Panc1 (cell line): ENCODE results near the gene PGM2. TPM values are rescaled to one million over a fixed set of nuclear protein-coding genes. Genes with fewer than 3 reads are reported as not detected.

ENCODE experiments used
- ATAC-seq: fragments of 200-7000 bp; cut with Tn5 transposase; 2 replicates; pipeline ENCODE4 v1.9.1; 2020; ENCODE audit warnings: mild to moderate bottlenecking, moderate library complexity
- BruUV-seq: library from RNA; stranded (reverse); fragments of 400-500 nt; replicated peaks from 2 replicates; lab custom pipeline; 2021; lab: Mats Ljungman, UMichigan
- CTCF ChIA-PET: fragments of 300-600 bp; sonication (Branson Sonifier 250); formaldehyde crosslinking; loops from one replicate; lab custom pipeline; 2022; ENCODE audit warnings: antibody characterized with exemption; lab: Charles Lee
- POLR2A ChIA-PET: fragments of 300-600 bp; sonication (Branson Sonifier 250); formaldehyde crosslinking; loops from one replicate; lab custom pipeline; 2022; ENCODE audit warnings: antibody characterized with exemption; lab: Charles Lee
- DNase-seq: peaks from one replicate; pipeline ENCODE4 v3.0.0-alpha.2; 2010; ENCODE audit warnings: low read depth, low spot score
- H3K27ac ChIP-seq: 2 replicates; pipeline ENCODE4 v1.5.1; 2011; ENCODE audit warnings: mild to moderate bottlenecking, low read length, inconsistent platforms
- H3K27me3 ChIP-seq: fragments of 200-500 bp; sonication (Bioruptor generic); 2 replicates; pipeline ENCODE4 v1.6.0; 2014; ENCODE audit warnings: low read length, inconsistent platforms; ENCODE audit not compliant: control insufficient read depth, insufficient read depth
- H3K36me3 ChIP-seq: fragments of 200-500 bp; sonication (Bioruptor generic); 2 replicates; pipeline ENCODE4 v1.5.1; 2014; ENCODE audit warnings: inconsistent platforms, mild to moderate bottlenecking, low read length, moderate library complexity; ENCODE audit not compliant: control insufficient read depth, insufficient read depth
- H3K4me1 ChIP-seq: 2 replicates; pipeline ENCODE4 v1.5.1; 2011; ENCODE audit warnings: inconsistent platforms, mild to moderate bottlenecking, low read length, moderate library complexity; ENCODE audit not compliant: control insufficient read depth, insufficient read depth
- H3K4me3 ChIP-seq, 2 experiments: 2 replicates each; pipeline ENCODE4 v1.5.1; 2011 to 2012; ENCODE audit warnings: low read depth in 2 of 2, low read length in 2 of 2, mild to moderate bottlenecking in 2 of 2, inconsistent platforms in 1 of 2, moderate library complexity in 1 of 2
- H3K9me3 ChIP-seq: fragments of 200-500 bp; sonication (Bioruptor generic); 2 replicates; pipeline ENCODE4 v1.5.1; 2014; ENCODE audit warnings: low read depth, mild to moderate bottlenecking, inconsistent platforms, low read length, moderate library complexity; ENCODE audit not compliant: control insufficient read depth, insufficient read depth
- POLR2AphosphoS5 ChIP-seq: IDR thresholded peaks from 2 replicates; pipeline ENCODE4 v1.6.1; 2012; ENCODE audit warnings: mild to moderate bottlenecking, low read depth, low read length, moderate library complexity
- SIN3A ChIP-seq: IDR thresholded peaks from 2 replicates; pipeline ENCODE4 v1.6.1; 2012; ENCODE audit warnings: low read depth, mild to moderate bottlenecking, low read length, moderate library complexity, borderline replicate concordance; ENCODE audit not compliant: insufficient read depth
- TCF7L2 ChIP-seq: IDR thresholded peaks from 2 replicates; pipeline ENCODE4 v1.6.1; 2011; ENCODE audit warnings: mild to moderate bottlenecking, low read depth, low read length, inconsistent platforms
- in situ Hi-C: cut with HindIII; loops from 2 replicates; pipeline ENCODE4 v1.10.0; 2016; ENCODE audit warnings: low sequenced_read_pairs, low pct_unique_long_range_greater_than_20kb
- intact Hi-C: fragments of 100-400 bp; cut with micrococcal nuclease; formaldehyde crosslinking; loops from one replicate; pipeline ENCODE4 v1.10.0; 2022; ENCODE audit not compliant: unreplicated experiment
- total RNA-seq: library from RNA; stranded (reverse); gene quantifications from one replicate; pipeline ENCODE4 v1.2.1, GENCODE V29; 2021; ENCODE audit not compliant: unreplicated experiment
- TF ChIP-seq, protein P1 (sequence below), 2 experiments: IDR thresholded peaks; 2 replicates each; pipeline ENCODE4 v1.6.1; 2011 to 2012; ENCODE audit warnings: low read depth in 2 of 2, control low read depth in 1 of 2, low read length in 1 of 2, mild to moderate bottlenecking in 1 of 2, moderate library complexity in 1 of 2; ENCODE audit not compliant: insufficient read depth in 1 of 2
- TF ChIP-seq, protein P2 (sequence below): fragments of 450-650 bp; IDR thresholded peaks from 2 replicates; pipeline ENCODE4 v1.5.1; 2017; ENCODE audit warnings: mild to moderate bottlenecking

The PGM2 gene
- total RNA-seq, 1 experiment from 2014 or later, result 15.4 TPM

DNA sequence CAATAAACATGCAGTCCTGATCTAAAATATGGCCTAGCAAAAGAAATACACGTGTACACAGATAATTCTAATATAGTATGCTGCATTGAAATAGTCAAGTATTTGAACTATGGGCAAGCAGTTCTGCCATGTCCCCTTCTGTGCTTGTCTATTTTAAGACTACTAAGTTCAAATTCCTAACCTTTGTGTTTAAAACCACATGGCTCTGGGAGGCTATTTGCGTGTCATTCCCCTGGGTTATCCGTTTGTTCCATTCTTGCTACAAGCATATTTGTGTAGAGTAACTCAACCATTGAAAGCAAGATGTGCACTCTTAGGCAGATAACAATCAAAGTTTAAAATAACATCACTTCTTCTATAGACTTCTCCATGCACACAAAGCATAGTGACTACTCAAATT is 39.0 kb downstream of the PGM2 start:
- CTCF ChIA-PET, result no interaction called here
- Histone ChIP-seq H3K36me3 (no peaks in the 10 kb centered on the region), H3K27ac (no peak overlapping the region), H3K4me3 (no peak overlapping the region), H3K4me1 (no peaks in the 10 kb centered on the region), H3K27me3 (no peaks in the 10 kb centered on the region), H3K9me3 (no peaks in the 10 kb centered on the region)
- intact Hi-C loops, result no loop called here
- ATAC-seq (no peak), DNase-seq (no peak)
- in situ Hi-C loops, result no loop called here
- TF ChIP-seq TCF7L2 (no peak), POLR2AphosphoS5 (no peak), SIN3A (no peak)
- TF ChIP-seq, protein P1, sequence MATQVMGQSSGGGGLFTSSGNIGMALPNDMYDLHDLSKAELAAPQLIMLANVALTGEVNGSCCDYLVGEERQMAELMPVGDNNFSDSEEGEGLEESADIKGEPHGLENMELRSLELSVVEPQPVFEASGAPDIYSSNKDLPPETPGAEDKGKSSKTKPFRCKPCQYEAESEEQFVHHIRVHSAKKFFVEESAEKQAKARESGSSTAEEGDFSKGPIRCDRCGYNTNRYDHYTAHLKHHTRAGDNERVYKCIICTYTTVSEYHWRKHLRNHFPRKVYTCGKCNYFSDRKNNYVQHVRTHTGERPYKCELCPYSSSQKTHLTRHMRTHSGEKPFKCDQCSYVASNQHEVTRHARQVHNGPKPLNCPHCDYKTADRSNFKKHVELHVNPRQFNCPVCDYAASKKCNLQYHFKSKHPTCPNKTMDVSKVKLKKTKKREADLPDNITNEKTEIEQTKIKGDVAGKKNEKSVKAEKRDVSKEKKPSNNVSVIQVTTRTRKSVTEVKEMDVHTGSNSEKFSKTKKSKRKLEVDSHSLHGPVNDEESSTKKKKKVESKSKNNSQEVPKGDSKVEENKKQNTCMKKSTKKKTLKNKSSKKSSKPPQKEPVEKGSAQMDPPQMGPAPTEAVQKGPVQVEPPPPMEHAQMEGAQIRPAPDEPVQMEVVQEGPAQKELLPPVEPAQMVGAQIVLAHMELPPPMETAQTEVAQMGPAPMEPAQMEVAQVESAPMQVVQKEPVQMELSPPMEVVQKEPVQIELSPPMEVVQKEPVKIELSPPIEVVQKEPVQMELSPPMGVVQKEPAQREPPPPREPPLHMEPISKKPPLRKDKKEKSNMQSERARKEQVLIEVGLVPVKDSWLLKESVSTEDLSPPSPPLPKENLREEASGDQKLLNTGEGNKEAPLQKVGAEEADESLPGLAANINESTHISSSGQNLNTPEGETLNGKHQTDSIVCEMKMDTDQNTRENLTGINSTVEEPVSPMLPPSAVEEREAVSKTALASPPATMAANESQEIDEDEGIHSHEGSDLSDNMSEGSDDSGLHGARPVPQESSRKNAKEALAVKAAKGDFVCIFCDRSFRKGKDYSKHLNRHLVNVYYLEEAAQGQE (IDR thresholded peaks at IDR 0.05; ENCODE audit: insufficient read depth in 1 of 2, low read depth in 2 of 2, low read length in 1 of 2), result no peak
- TF ChIP-seq, protein P2, sequence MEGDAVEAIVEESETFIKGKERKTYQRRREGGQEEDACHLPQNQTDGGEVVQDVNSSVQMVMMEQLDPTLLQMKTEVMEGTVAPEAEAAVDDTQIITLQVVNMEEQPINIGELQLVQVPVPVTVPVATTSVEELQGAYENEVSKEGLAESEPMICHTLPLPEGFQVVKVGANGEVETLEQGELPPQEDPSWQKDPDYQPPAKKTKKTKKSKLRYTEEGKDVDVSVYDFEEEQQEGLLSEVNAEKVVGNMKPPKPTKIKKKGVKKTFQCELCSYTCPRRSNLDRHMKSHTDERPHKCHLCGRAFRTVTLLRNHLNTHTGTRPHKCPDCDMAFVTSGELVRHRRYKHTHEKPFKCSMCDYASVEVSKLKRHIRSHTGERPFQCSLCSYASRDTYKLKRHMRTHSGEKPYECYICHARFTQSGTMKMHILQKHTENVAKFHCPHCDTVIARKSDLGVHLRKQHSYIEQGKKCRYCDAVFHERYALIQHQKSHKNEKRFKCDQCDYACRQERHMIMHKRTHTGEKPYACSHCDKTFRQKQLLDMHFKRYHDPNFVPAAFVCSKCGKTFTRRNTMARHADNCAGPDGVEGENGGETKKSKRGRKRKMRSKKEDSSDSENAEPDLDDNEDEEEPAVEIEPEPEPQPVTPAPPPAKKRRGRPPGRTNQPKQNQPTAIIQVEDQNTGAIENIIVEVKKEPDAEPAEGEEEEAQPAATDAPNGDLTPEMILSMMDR, result no peak
- no TSS peak for BruUV-seq
- POLR2A ChIA-PET, result no interaction called here

DNA sequence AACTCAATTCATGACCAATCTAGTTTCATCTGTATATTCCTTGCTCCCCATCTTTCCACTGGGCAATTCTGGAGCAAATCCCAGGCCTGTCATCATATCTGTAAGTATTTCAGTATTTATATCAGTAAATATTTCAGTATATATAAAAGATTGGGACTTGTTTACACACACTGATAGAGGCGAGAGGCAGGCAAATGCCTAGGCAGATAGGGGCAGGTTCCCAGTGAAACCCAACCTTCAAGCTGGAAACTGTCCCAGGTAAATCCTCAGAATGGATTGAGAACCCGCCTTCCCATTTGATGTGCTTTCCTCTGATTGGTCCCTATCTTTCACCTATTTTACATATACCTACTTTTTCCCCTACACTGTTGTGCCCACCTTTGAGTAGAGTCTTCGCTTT is 40.6 kb downstream of the PGM2 start:
- intact Hi-C loops (no loop called here), in situ Hi-C loops (no loop called here)
- Histone ChIP-seq H3K4me3 (no peak overlapping the region), H3K4me1 (no peaks in the 10 kb centered on the region), H3K9me3 (no peaks in the 10 kb centered on the region), H3K27me3 (no peaks in the 10 kb centered on the region), H3K36me3 (no peaks in the 10 kb centered on the region), H3K27ac (no peak overlapping the region)
- ATAC-seq (no peak), DNase-seq (no peak)
- TF ChIP-seq, protein P2, result no peak
- TF ChIP-seq POLR2AphosphoS5 (no peak), TCF7L2 (no peak), SIN3A (no peak)
- TF ChIP-seq, protein P1 (IDR thresholded peaks at IDR 0.05; ENCODE audit: insufficient read depth in 1 of 2, low read depth in 2 of 2, low read length in 1 of 2), result no peak
- BruUV-seq, result no TSS peak
- ChIA-PET POLR2A (no interaction called here), CTCF (no interaction called here)
